Measurements from ENCODE around the gene GRM7.

- no peak for TF ChIP-seq ZNF639 (tag by site-specific recombination; IDR thresholded peaks at IDR 0.05)
- TF ChIP-seq SCRT1 (tag by site-specific recombination; IDR thresholded peaks at IDR 0.05; ENCODE audit: borderline replicate concordance), result no peak
- no peak for TF ChIP-seq ZNF561 (tag by site-specific recombination; IDR thresholded peaks at IDR 0.05; ENCODE audit: borderline replicate concordance)
- TF ChIP-seq ZNF548 (tag by site-specific recombination; IDR thresholded peaks at IDR 0.05), result no peak
- no peak for TF ChIP-seq ZNF660 (tag by site-specific recombination; IDR thresholded peaks at IDR 0.05)
- no peak for TF ChIP-seq ZNF585B (tag by site-specific recombination; IDR thresholded peaks at IDR 0.05)
- TF ChIP-seq ZNF169 (tag by site-specific recombination; IDR thresholded peaks at IDR 0.05), result no peak
- TF ChIP-seq BCL11B (tag by site-specific recombination; IDR thresholded peaks at IDR 0.05; ENCODE audit: low read depth), result no peak
- no peak for TF ChIP-seq ZNF555 (tag by site-specific recombination; conservative IDR thresholded peaks at IDR 0.05)
- no peak for TF ChIP-seq SP2 (tag by site-specific recombination; IDR thresholded peaks at IDR 0.05)
- TF ChIP-seq, protein P1, sequence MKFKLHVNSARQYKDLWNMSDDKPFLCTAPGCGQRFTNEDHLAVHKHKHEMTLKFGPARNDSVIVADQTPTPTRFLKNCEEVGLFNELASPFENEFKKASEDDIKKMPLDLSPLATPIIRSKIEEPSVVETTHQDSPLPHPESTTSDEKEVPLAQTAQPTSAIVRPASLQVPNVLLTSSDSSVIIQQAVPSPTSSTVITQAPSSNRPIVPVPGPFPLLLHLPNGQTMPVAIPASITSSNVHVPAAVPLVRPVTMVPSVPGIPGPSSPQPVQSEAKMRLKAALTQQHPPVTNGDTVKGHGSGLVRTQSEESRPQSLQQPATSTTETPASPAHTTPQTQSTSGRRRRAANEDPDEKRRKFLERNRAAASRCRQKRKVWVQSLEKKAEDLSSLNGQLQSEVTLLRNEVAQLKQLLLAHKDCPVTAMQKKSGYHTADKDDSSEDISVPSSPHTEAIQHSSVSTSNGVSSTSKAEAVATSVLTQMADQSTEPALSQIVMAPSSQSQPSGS (tag by site-specific recombination; IDR thresholded peaks at IDR 0.05; ENCODE audit: low read depth), result no peak
Measured at GRCh38 chr3:7242303-7242635, 381.4 kb downstream of the GRM7 start.
